Naive B cell (primary cell): Measurements from ENCODE around the gene CHADL. TPM values are rescaled to one million over a fixed set of nuclear protein-coding genes. Genes with fewer than 3 reads are reported as not detected.

ENCODE experiments used
- ATAC-seq, 2 donors: fragments of 150-1000 bp; cut with Tn5 transposase; 2 replicates each; pipeline ENCODE4 v1.10.0; 2021; ENCODE audit warnings: low read depth in 2 of 2, mild to moderate bottlenecking in 2 of 2, moderate library complexity in 2 of 2
- DNase-seq: peaks from one replicate; pipeline ENCODE4 v3.0.0; 2022
- H3K27ac Mint-ChIP-seq, 6 donors: one replicate each; pipeline ENCODE4 v1.8.0; 2020 to 2022; ENCODE audit warnings: mild to moderate bottlenecking in 6 of 6, mixed read lengths in 6 of 6, moderate library complexity in 5 of 6, inconsistent platforms in 2 of 6
- H3K27me3 Mint-ChIP-seq, 3 donors: one replicate each; pipeline ENCODE4 v1.8.0; 2021 to 2022; ENCODE audit warnings: mixed read lengths in 3 of 3, mild to moderate bottlenecking in 1 of 3
- H3K36me3 Mint-ChIP-seq, 2 donors: one replicate each; pipeline ENCODE4 v1.8.0; 2020 to 2022; ENCODE audit warnings: mixed read lengths in 2 of 2, inconsistent platforms in 1 of 2, mild to moderate bottlenecking in 1 of 2
- H3K4me1 Mint-ChIP-seq, 3 donors: one replicate each; pipeline ENCODE4 v1.8.0; 2020 to 2022; ENCODE audit warnings: mixed read lengths in 3 of 3, inconsistent platforms in 1 of 3, mild to moderate bottlenecking in 1 of 3, moderate library complexity in 1 of 3
- H3K4me3 Mint-ChIP-seq, 8 donors: one replicate each; pipeline ENCODE4 v1.8.0; 2020 to 2022; ENCODE audit warnings: mild to moderate bottlenecking in 8 of 8, mixed read lengths in 8 of 8, moderate library complexity in 8 of 8, inconsistent platforms in 2 of 8
- H3K9me3 Mint-ChIP-seq, 7 donors: one replicate each; pipeline ENCODE4 v1.8.0; 2020 to 2022; ENCODE audit warnings: mixed read lengths in 7 of 7, mild to moderate bottlenecking in 5 of 7, inconsistent platforms in 2 of 7, moderate library complexity in 1 of 7
- polyA plus RNA-seq, 6 donors: library from polyadenylated mRNA; unstranded; fragments of 300-500 nt; fragmentation: Illumina TruSeq; gene quantifications; one replicate each; pipeline ENCODE4 v1.2.3, GENCODE V29; 2021; ENCODE audit warnings: low read depth in 6 of 6

Gene CHADL
- polyA plus RNA-seq, 6 donors from 2014 or later = not detected

GRCh38 chr22:41234815-41235695 lies 5.7 kb downstream of the CHADL start:
- Mint-ChIP-seq H3K36me3 (peaks cover 0 to 4% of the 10 kb centered on the region in 2 donors), H3K27ac (no peak overlapping the region), H3K4me3 (peak overlapping the region in 1 of 8 donors; percentile 67), H3K27me3 (no peaks in the 10 kb centered on the region), H3K4me1 (peaks cover 2 to 9% (median 6%) of the 10 kb centered on the region in 3 donors), H3K9me3 (no peaks in the 10 kb centered on the region)
- ATAC-seq (no peak), DNase-seq (no peak)

GRCh38 chr22:41231369-41231768 lies 9.4 kb downstream of the CHADL start:
- H3K27ac Mint-ChIP-seq = peak overlapping the region in 1 of 6 donors; percentile 66
- H3K4me1 Mint-ChIP-seq = peaks cover 0 to 3% (median 2%) of the 10 kb centered on the region in 3 donors
- no peak for ATAC-seq
- no peak overlapping the region for H3K4me3 Mint-ChIP-seq
- no peaks in the 10 kb centered on the region for H3K9me3 Mint-ChIP-seq
- no peaks in the 10 kb centered on the region for H3K27me3 Mint-ChIP-seq
- peaks cover 4 to 8% of the 10 kb centered on the region in 2 donors for H3K36me3 Mint-ChIP-seq
- DNase-seq = no peak

GRCh38 chr22:41230401-41230785 lies 10.3 kb downstream of the CHADL start:
- ATAC-seq (no peak), DNase-seq (no peak)
- Mint-ChIP-seq H3K27me3 (no peaks in the 10 kb centered on the region), H3K4me1 (peaks cover 0 to 3% (median 2%) of the 10 kb centered on the region in 3 donors), H3K27ac (peak overlapping the region in 2 of 6 donors; percentile 36 to 66), H3K4me3 (no peak overlapping the region), H3K36me3 (peaks cover 4 to 8% of the 10 kb centered on the region in 2 donors), H3K9me3 (no peaks in the 10 kb centered on the region)

- Mint-ChIP-seq H3K27ac (peak overlapping the region in 2 of 6 donors; percentile 36 to 66), H3K27me3 (no peaks in the 10 kb centered on the region), H3K36me3 (peaks cover 4 to 8% of the 10 kb centered on the region in 2 donors), H3K4me1 (peaks cover 0 to 3% (median 2%) of the 10 kb centered on the region in 3 donors), H3K4me3 (no peak overlapping the region), H3K9me3 (no peaks in the 10 kb centered on the region)
- ATAC-seq (no peak), DNase-seq (no peak)
Measured at GRCh38 chr22:41229730-41230400, 10.9 kb downstream of the CHADL start.

GRCh38 chr22:41229215-41229614 lies 11.5 kb downstream of the CHADL start:
- Mint-ChIP-seq H3K27ac (no peak overlapping the region), H3K4me3 (no peak overlapping the region), H3K4me1 (peaks cover 0 to 3% (median 2%) of the 10 kb centered on the region in 3 donors), H3K36me3 (peaks cover 4 to 8% of the 10 kb centered on the region in 2 donors), H3K27me3 (no peaks in the 10 kb centered on the region), H3K9me3 (no peaks in the 10 kb centered on the region)
- DNase-seq (no peak), ATAC-seq (no peak)

- H3K4me3 Mint-ChIP-seq = no peak overlapping the region
- H3K27me3 Mint-ChIP-seq = no peaks in the 10 kb centered on the region
- H3K9me3 Mint-ChIP-seq = no peaks in the 10 kb centered on the region
- H3K4me1 Mint-ChIP-seq = peaks cover 0 to 3% (median 0%) of the 10 kb centered on the region in 3 donors
- H3K36me3 Mint-ChIP-seq = peaks cover 4 to 8% of the 10 kb centered on the region in 2 donors
- DNase-seq = no peak
- no peak for ATAC-seq
- H3K27ac Mint-ChIP-seq = peak overlapping the region in 2 of 6 donors; percentile 56 to 89
Measured at GRCh38 chr22:41226723-41227655, 13.7 kb downstream of the CHADL start.

- ATAC-seq (no peak), DNase-seq (no peak)
- no peaks in the 10 kb centered on the region for H3K27me3 Mint-ChIP-seq
- peaks cover 0 to 3% (median 0%) of the 10 kb centered on the region in 3 donors for H3K4me1 Mint-ChIP-seq
- no peak overlapping the region for H3K27ac Mint-ChIP-seq
- no peaks in the 10 kb centered on the region for H3K9me3 Mint-ChIP-seq
- peak overlapping the region in 1 of 8 donors; percentile 44 for H3K4me3 Mint-ChIP-seq
- peaks cover 4 to 15% of the 10 kb centered on the region in 2 donors for H3K36me3 Mint-ChIP-seq
Measured at GRCh38 chr22:41223535-41223934, 17.2 kb downstream of the CHADL start.

GRCh38 chr22:41222846-41223507 lies 17.8 kb downstream of the CHADL start:
- H3K4me3 Mint-ChIP-seq = no peak overlapping the region
- H3K4me1 Mint-ChIP-seq = peaks cover 2 to 4% (median 3%) of the 10 kb centered on the region in 3 donors
- H3K9me3 Mint-ChIP-seq = no peaks in the 10 kb centered on the region
- no peak overlapping the region for H3K27ac Mint-ChIP-seq
- H3K27me3 Mint-ChIP-seq = no peaks in the 10 kb centered on the region
- no peak for ATAC-seq
- H3K36me3 Mint-ChIP-seq = peaks cover 4 to 15% of the 10 kb centered on the region in 2 donors
- no peak for DNase-seq

GRCh38 chr22:41217553-41218157 lies 23.1 kb downstream of the CHADL start:
- peak overlapping the region in 7 of 8 donors; percentile 35 to 83 (median 57) for H3K4me3 Mint-ChIP-seq
- peaks cover 9 to 19% (median 12%) of the 10 kb centered on the region in 3 donors for H3K4me1 Mint-ChIP-seq
- no peaks in the 10 kb centered on the region for H3K9me3 Mint-ChIP-seq
- no peaks in the 10 kb centered on the region for H3K27me3 Mint-ChIP-seq
- H3K27ac Mint-ChIP-seq = peak overlapping the region in 5 of 6 donors; percentile 37 to 84 (median 69)
- peaks cover 4 to 6% of the 10 kb centered on the region in 2 donors for H3K36me3 Mint-ChIP-seq
- DNase-seq (no peak), ATAC-seq (peak; percentile 87)

GRCh38 chr22:41216984-41217383 lies 23.7 kb downstream of the CHADL start:
- H3K27ac Mint-ChIP-seq = peak overlapping the region in 2 of 6 donors; percentile 53 to 69
- ATAC-seq (no peak), DNase-seq (no peak)
- H3K4me1 Mint-ChIP-seq = peaks cover 9 to 19% (median 12%) of the 10 kb centered on the region in 3 donors
- H3K36me3 Mint-ChIP-seq = peaks cover 6 to 7% of the 10 kb centered on the region in 2 donors
- peak overlapping the region in 1 of 8 donors; percentile 35 for H3K4me3 Mint-ChIP-seq
- H3K27me3 Mint-ChIP-seq = no peaks in the 10 kb centered on the region
- H3K9me3 Mint-ChIP-seq = no peaks in the 10 kb centered on the region

- Mint-ChIP-seq H3K9me3 (no peaks in the 10 kb centered on the region), H3K4me1 (peaks cover 9 to 19% (median 12%) of the 10 kb centered on the region in 3 donors), H3K4me3 (peak overlapping the region in 1 of 8 donors; percentile 44), H3K27me3 (no peaks in the 10 kb centered on the region), H3K27ac (peak overlapping the region in 1 of 6 donors; percentile 63), H3K36me3 (peaks cover under 1 to 4% of the 10 kb centered on the region in 2 donors)
- no peak for ATAC-seq
- DNase-seq = no peak
Measured at GRCh38 chr22:41215926-41216325, 24.8 kb downstream of the CHADL start.

GRCh38 chr22:41215409-41215808 lies 25.3 kb downstream of the CHADL start:
- H3K4me1 Mint-ChIP-seq = peaks cover 9 to 19% (median 12%) of the 10 kb centered on the region in 3 donors
- ATAC-seq = no peak
- H3K36me3 Mint-ChIP-seq = peaks cover 0 to 4% of the 10 kb centered on the region in 2 donors
- H3K4me3 Mint-ChIP-seq = no peak overlapping the region
- no peak overlapping the region for H3K27ac Mint-ChIP-seq
- H3K9me3 Mint-ChIP-seq = no peaks in the 10 kb centered on the region
- no peaks in the 10 kb centered on the region for H3K27me3 Mint-ChIP-seq
- DNase-seq = no peak
